ENCODE measurements around the gene SPATS2L. TPM values are rescaled to one million over a fixed set of nuclear protein-coding genes. Genes with fewer than 3 reads are reported as not detected.

The SPATS2L gene
- total RNA-seq, 1 experiment from 2014 or later = 154 TPM

- DNase-seq (ENCODE audit: low spot score) = no peak
These were observed 200.2 kb downstream of the SPATS2L start for GRCh38 chr2:200506679-200507078.

- no peak for DNase-seq (ENCODE audit: low spot score)
These were observed 200.7 kb downstream of the SPATS2L start for GRCh38 chr2:200507179-200507578.

GRCh38 chr2:200509235-200509611 lies 202.7 kb downstream of the SPATS2L start:
- peak; percentile 13 for DNase-seq (ENCODE audit: low spot score)

- DNase-seq (ENCODE audit: low spot score) = peak; percentile 74
These were observed 203.3 kb downstream of the SPATS2L start, which contains the start of gene KCTD18 for GRCh38 chr2:200509612-200510433. Gene KCTD18 (minus strand): TSS chr2:200510068. CDS start chr2:200507016, 3,052 bp downstream.

- no peak for DNase-seq (ENCODE audit: low spot score)
These were observed 208.7 kb downstream of the SPATS2L start for GRCh38 chr2:200515155-200515554.

GRCh38 chr2:200523158-200523557 lies 216.7 kb downstream of the SPATS2L start:
- no peak for DNase-seq (ENCODE audit: low spot score)

- DNase-seq (ENCODE audit: low spot score) = no peak
These were observed 217.1 kb downstream of the SPATS2L start for GRCh38 chr2:200523604-200524003.

GRCh38 chr2:200525066-200525465 lies 218.6 kb downstream of the SPATS2L start:
- DNase-seq (ENCODE audit: low spot score) = no peak

- DNase-seq (ENCODE audit: low spot score) = no peak
These were observed 219.0 kb downstream of the SPATS2L start for GRCh38 chr2:200525551-200525881.

- DNase-seq (ENCODE audit: low spot score) = peak; percentile 96
These were observed 219.6 kb downstream of the SPATS2L start, which contains the start of gene SGO2 for GRCh38 chr2:200525882-200526651. Gene SGO2 (plus strand): TSS chr2:200526207. CDS start chr2:200532976, 6,769 bp downstream.

- no peak for DNase-seq (ENCODE audit: low spot score)
These were observed 221.7 kb downstream of the SPATS2L start for GRCh38 chr2:200528228-200528627.

Other genes with a start within 250 kb of the SPATS2L start
- 22.1 and 31.5 TPM in 2 replicates for gene KCTD18, start 203.4 kb downstream of the SPATS2L start, total RNA-seq (2014; rRNA removed; shearing (Covaris generic))
- gene SGO2, start 219.5 kb downstream of the SPATS2L start, total RNA-seq (2014; rRNA removed; shearing (Covaris generic)) = 24.2 and 33.1 TPM in 2 replicates

All from A172 (cell line).